Stimulated activated CD8-positive, alpha-beta memory T cell treated with anti-CD3 and anti-CD28 coated beads, Interleukin-15, amount 100 ng/mL, for 1 hour (primary cell): Measurements from ENCODE around the gene ZNF576.
"Not testable (repeated sequence)": the region's sequence is repeated elsewhere in the genome, so short reads cannot be mapped to it uniquely, and the experiment has no call there.

Experiments used
- DNase-seq: peaks from one replicate; pipeline ENCODE4 v3.0.0-alpha.2; 2020; ENCODE audit warnings: low read depth

Gene ZNF576

GRCh38 chr19:43595999-43596841 lies at the start of gene ZNF576, which contains the start of gene IRGQ:
Gene ZNF576, plus strand, starts transcription at chr19:43596595. Its CDS starts 514 bp downstream, at chr19:43597109.
Gene IRGQ, minus strand, starts transcription at chr19:43596134. Its CDS starts 796 bp downstream, at chr19:43595338.
- peak; percentile 100 for DNase-seq

- not testable (repeated sequence) for DNase-seq
Measured at GRCh38 chr19:43547926-43548325, 48.5 kb upstream of the ZNF576 start.

- no peak for DNase-seq
Measured at GRCh38 chr19:43548706-43549105, 47.7 kb upstream of the ZNF576 start.

- no peak for DNase-seq
Measured at GRCh38 chr19:43551399-43552197, 44.8 kb upstream of the ZNF576 start.

- DNase-seq, result no peak
Measured at GRCh38 chr19:43552198-43552450, 44.3 kb upstream of the ZNF576 start.

GRCh38 chr19:43552616-43553015 lies 43.8 kb upstream of the ZNF576 start:
- DNase-seq, result no peak

GRCh38 chr19:43553656-43554055 lies 42.7 kb upstream of the ZNF576 start:
- DNase-seq, result no peak

GRCh38 chr19:43554317-43554895 lies 42.0 kb upstream of the ZNF576 start:
- no peak for DNase-seq

- DNase-seq, result peak; percentile 79
Measured at GRCh38 chr19:43555185-43555770, 41.1 kb upstream of the ZNF576 start.

- DNase-seq, result no peak
Measured at GRCh38 chr19:43560687-43561086, 35.7 kb upstream of the ZNF576 start.

- DNase-seq, result no peak
Measured at GRCh38 chr19:43561139-43561970, 35.0 kb upstream of the ZNF576 start.

GRCh38 chr19:43562226-43562697 lies 34.1 kb upstream of the ZNF576 start:
- DNase-seq, result no peak

GRCh38 chr19:43562698-43563241 lies 33.6 kb upstream of the ZNF576 start:
- peak; percentile 43 for DNase-seq

GRCh38 chr19:43563816-43564457 lies 32.5 kb upstream of the ZNF576 start:
- no peak for DNase-seq

GRCh38 chr19:43564800-43565199 lies 31.6 kb upstream of the ZNF576 start:
- no peak for DNase-seq

- DNase-seq, result no peak
Measured at GRCh38 chr19:43569657-43570056, 26.7 kb upstream of the ZNF576 start.

GRCh38 chr19:43570174-43570791 lies 26.1 kb upstream of the ZNF576 start:
- no peak for DNase-seq

- no peak for DNase-seq
Measured at GRCh38 chr19:43572171-43572588, 24.2 kb upstream of the ZNF576 start.

- no peak for DNase-seq
Measured at GRCh38 chr19:43574424-43575155, 21.8 kb upstream of the ZNF576 start.
